Liver (tissue), 3 donors: ENCODE measurements around the gene CDC42EP1.

ENCODE experiments used
- HNF4A ChIP-seq, 2 donors: conservative IDR thresholded peaks; 2 replicates each; pipeline ENCODE4 v1.6.1; 2016; ENCODE audit warnings: antibody characterized with exemption in 2 of 2, mild to moderate bottlenecking in 2 of 2
- JUND ChIP-seq, 2 donors: IDR thresholded peaks; 2 replicates each; pipeline ENCODE4 v1.6.1; 2016; ENCODE audit warnings: antibody characterized with exemption in 2 of 2
- RXRA ChIP-seq, 2 donors: IDR thresholded peaks; 2 replicates each; pipeline ENCODE4 v1.6.1; 2017 to 2018; ENCODE audit warnings: antibody characterized with exemption in 2 of 2, mild to moderate bottlenecking in 1 of 2
- SP1 ChIP-seq: IDR thresholded peaks from 2 replicates; pipeline ENCODE4 v1.6.1; 2018; ENCODE audit warnings: antibody characterized with exemption, mild to moderate bottlenecking
- YY1 ChIP-seq: IDR thresholded peaks from 2 replicates; pipeline ENCODE4 v1.6.1; 2016; ENCODE audit warnings: antibody characterized with exemption, mild to moderate bottlenecking
- TF ChIP-seq, protein P1 (sequence below): fragments of 150-350 bp; IDR thresholded peaks from 2 replicates; pipeline ENCODE4 v1.5.1; 2017; ENCODE audit warnings: improper control_type of control experiment, low read depth, low read length; ENCODE audit not compliant: missing input control
- TF ChIP-seq, protein P2 (sequence below): IDR thresholded peaks from 2 replicates; pipeline ENCODE4 v1.6.1; 2016; ENCODE audit warnings: antibody characterized with exemption
- TF ChIP-seq, protein P3 (sequence below): IDR thresholded peaks from 2 replicates; pipeline ENCODE4 v1.6.1; 2016; ENCODE audit warnings: antibody characterized with exemption
- TF ChIP-seq, protein P4 (sequence below): IDR thresholded peaks from 2 replicates; pipeline ENCODE4 v1.6.1; 2016; ENCODE audit warnings: antibody characterized with exemption, mild to moderate bottlenecking
- TF ChIP-seq, protein P5 (sequence below): IDR thresholded peaks from 2 replicates; pipeline ENCODE4 v1.6.1; 2016; ENCODE audit warnings: antibody characterized with exemption
- donor health status: healthy.
- donor health status: healthy.

DNA sequence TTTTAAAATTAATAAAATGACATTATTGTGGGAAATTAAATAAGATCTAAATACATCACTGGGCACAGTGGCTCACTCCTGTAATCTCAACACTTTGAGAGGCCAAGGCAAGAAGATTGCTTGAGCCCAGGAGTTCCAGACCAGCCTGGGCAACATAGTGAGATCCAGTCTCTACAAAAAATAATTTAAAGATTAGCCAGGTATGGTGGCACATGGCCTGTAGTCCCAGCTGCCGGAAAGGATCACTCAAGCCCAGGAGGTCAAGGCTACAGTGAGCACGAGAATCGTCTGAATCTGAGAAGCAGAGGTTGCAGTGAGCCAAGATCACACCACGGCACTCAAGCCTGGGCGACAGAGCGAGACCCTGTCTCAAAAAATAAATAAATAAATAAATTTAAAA lies 25.1 kb upstream of the CDC42EP1 start:
- TF ChIP-seq, protein P1, sequence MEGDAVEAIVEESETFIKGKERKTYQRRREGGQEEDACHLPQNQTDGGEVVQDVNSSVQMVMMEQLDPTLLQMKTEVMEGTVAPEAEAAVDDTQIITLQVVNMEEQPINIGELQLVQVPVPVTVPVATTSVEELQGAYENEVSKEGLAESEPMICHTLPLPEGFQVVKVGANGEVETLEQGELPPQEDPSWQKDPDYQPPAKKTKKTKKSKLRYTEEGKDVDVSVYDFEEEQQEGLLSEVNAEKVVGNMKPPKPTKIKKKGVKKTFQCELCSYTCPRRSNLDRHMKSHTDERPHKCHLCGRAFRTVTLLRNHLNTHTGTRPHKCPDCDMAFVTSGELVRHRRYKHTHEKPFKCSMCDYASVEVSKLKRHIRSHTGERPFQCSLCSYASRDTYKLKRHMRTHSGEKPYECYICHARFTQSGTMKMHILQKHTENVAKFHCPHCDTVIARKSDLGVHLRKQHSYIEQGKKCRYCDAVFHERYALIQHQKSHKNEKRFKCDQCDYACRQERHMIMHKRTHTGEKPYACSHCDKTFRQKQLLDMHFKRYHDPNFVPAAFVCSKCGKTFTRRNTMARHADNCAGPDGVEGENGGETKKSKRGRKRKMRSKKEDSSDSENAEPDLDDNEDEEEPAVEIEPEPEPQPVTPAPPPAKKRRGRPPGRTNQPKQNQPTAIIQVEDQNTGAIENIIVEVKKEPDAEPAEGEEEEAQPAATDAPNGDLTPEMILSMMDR = no peak
- TF ChIP-seq RXRA (IDR thresholded peaks at IDR 0.05) (no peak), YY1 (no peak), HNF4A (conservative IDR thresholded peaks at IDR 0.05) (no peak), SP1 (no peak), JUND (IDR thresholded peaks at IDR 0.05) (no peak)
- TF ChIP-seq, protein P2, sequence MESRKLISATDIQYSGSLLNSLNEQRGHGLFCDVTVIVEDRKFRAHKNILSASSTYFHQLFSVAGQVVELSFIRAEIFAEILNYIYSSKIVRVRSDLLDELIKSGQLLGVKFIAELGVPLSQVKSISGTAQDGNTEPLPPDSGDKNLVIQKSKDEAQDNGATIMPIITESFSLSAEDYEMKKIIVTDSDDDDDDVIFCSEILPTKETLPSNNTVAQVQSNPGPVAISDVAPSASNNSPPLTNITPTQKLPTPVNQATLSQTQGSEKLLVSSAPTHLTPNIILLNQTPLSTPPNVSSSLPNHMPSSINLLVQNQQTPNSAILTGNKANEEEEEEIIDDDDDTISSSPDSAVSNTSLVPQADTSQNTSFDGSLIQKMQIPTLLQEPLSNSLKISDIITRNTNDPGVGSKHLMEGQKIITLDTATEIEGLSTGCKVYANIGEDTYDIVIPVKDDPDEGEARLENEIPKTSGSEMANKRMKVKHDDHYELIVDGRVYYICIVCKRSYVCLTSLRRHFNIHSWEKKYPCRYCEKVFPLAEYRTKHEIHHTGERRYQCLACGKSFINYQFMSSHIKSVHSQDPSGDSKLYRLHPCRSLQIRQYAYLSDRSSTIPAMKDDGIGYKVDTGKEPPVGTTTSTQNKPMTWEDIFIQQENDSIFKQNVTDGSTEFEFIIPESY = no peak
- TF ChIP-seq, protein P3, sequence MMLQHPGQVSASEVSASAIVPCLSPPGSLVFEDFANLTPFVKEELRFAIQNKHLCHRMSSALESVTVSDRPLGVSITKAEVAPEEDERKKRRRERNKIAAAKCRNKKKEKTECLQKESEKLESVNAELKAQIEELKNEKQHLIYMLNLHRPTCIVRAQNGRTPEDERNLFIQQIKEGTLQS = no peak
- TF ChIP-seq, protein P4, sequence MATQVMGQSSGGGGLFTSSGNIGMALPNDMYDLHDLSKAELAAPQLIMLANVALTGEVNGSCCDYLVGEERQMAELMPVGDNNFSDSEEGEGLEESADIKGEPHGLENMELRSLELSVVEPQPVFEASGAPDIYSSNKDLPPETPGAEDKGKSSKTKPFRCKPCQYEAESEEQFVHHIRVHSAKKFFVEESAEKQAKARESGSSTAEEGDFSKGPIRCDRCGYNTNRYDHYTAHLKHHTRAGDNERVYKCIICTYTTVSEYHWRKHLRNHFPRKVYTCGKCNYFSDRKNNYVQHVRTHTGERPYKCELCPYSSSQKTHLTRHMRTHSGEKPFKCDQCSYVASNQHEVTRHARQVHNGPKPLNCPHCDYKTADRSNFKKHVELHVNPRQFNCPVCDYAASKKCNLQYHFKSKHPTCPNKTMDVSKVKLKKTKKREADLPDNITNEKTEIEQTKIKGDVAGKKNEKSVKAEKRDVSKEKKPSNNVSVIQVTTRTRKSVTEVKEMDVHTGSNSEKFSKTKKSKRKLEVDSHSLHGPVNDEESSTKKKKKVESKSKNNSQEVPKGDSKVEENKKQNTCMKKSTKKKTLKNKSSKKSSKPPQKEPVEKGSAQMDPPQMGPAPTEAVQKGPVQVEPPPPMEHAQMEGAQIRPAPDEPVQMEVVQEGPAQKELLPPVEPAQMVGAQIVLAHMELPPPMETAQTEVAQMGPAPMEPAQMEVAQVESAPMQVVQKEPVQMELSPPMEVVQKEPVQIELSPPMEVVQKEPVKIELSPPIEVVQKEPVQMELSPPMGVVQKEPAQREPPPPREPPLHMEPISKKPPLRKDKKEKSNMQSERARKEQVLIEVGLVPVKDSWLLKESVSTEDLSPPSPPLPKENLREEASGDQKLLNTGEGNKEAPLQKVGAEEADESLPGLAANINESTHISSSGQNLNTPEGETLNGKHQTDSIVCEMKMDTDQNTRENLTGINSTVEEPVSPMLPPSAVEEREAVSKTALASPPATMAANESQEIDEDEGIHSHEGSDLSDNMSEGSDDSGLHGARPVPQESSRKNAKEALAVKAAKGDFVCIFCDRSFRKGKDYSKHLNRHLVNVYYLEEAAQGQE = no peak
- TF ChIP-seq, protein P5, sequence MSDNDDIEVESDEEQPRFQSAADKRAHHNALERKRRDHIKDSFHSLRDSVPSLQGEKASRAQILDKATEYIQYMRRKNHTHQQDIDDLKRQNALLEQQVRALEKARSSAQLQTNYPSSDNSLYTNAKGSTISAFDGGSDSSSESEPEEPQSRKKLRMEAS = no peak
